ENCODE results near the gene TMEM256. TPM values are rescaled to one million over a fixed set of nuclear protein-coding genes. Genes with fewer than 3 reads are reported as not detected.

TMEM256 gene
- total and polyA plus RNA-seq, 2 of the 8 experiments (the other 6 are each of a cell fraction or from before 2014, with no cell fraction given), result 97.0 to 350 TPM

DNA sequence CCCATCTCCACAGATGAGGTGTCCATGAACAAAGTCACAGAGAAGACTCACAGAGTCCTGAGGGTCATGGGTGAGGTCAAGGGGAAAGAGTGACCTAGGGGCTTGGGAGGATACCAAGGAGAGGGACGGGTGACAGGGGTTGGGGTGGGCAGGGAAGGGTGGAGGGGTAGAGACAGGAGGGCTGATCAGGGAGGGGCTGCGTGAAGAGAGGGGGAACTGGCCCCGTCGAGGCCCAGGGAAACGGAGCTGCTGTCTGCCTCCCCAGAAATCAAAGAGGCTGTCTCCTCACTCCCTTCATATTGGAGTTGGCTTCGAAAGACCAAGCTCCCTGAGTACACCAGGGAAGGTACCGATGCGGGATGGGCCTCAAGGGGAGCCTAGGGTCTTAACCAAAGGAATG lies 48.3 kb downstream of the TMEM256 start:
- no peaks in the 10 kb centered on the region for H3K79me1 ChIP-seq (ENCODE audit: low read depth, low read length)
- no peak overlapping the region; the same call in 1 of the 2 replicates for H2BK12ac ChIP-seq (ENCODE audit: low read depth, low read length)
- H3K23ac ChIP-seq (ENCODE audit: insufficient read length), result no peak overlapping the region
- no peaks in the 10 kb centered on the region for H3K36me3 ChIP-seq (ENCODE audit: control insufficient read depth in 2 of 4, insufficient read depth in 4 of 4, low read length in 3 of 4)
- peaks cover 9% of the 10 kb centered on the region; the same call in 1 of the 2 replicates for H3K23me2 ChIP-seq (ENCODE audit: low read depth, low read length)
- H4K91ac ChIP-seq (replicated peaks; ENCODE audit: insufficient read length, low read length), result no peak overlapping the region
- TF ChIP-seq TCF12 (IDR thresholded peaks at IDR 0.05; ENCODE audit: low read depth, low read length), result no peak
- no peak for TF ChIP-seq CREB1 (IDR thresholded peaks at IDR 0.05)
- no peak for TF ChIP-seq TBP (IDR thresholded peaks at IDR 0.05; ENCODE audit: low read depth, low read length)
- H2BK120ac ChIP-seq (replicated peaks; ENCODE audit: low read depth, low read length), result no peak overlapping the region
- H3K79me2 ChIP-seq (ENCODE audit: control insufficient read depth in 1 of 2, insufficient read depth in 2 of 2, low read length in 2 of 2), result no peaks in the 10 kb centered on the region
- peaks cover 0 to 13% (median 4%) of the 10 kb centered on the region in 4 experiments; a peak in 5 of 7 replicates for H3K4me1 ChIP-seq (replicated peaks in 1 of 4; ENCODE audit: control insufficient read depth in 3 of 4, insufficient read depth in 4 of 4, low read length in 3 of 4)
- H3K9me3 ChIP-seq (ENCODE audit: insufficient read depth in 2 of 2, low read depth in 1 of 2, low read length in 1 of 2), result no peaks in the 10 kb centered on the region
- H4K8ac ChIP-seq (ENCODE audit: extremely low read depth, insufficient read depth, low read length), result no peak overlapping the region
- ChIA-PET CTCF (ENCODE audit: partially characterized antibody) (interaction anchor here (0.6 to 6.5 kb wide), 35 partner anchors 11 to 205 kb away, joined by 3 to 56 read pairs (median 7); partner anchors contain the start of genes ACAP1, CHRNB1, NEURL4 and PLSCR3), POLR2A (ENCODE audit: partially characterized antibody) (interaction anchor here (0.9 to 2.2 kb wide), 13 partner anchors 12 to 147 kb away, joined by 3 to 10 read pairs (median 4); partner anchors contain the start of genes FGF11, NEURL4, POLR2A and SLC35G6)
- H3K27me3 ChIP-seq (replicated peaks in 1 of 4; ENCODE audit: control insufficient read depth in 3 of 4, extremely low read depth in 1 of 4, insufficient read depth in 3 of 4, low read length in 3 of 4), result no peaks in the 10 kb centered on the region
- H2BK5ac ChIP-seq (ENCODE audit: low read depth, low read length), result no peak overlapping the region
- H2BK20ac ChIP-seq (ENCODE audit: low read length), result no peak overlapping the region
- H3K14ac ChIP-seq (ENCODE audit: insufficient read length), result no peak overlapping the region
- no peak overlapping the region for H3K4me3 ChIP-seq (ENCODE audit: extremely low read depth in 1 of 4, insufficient read depth in 2 of 4, low read depth in 3 of 4, low read length in 4 of 4)
- 77% methylated on average over 3 of the region's 8 CpGs; no CpG with 5 or more reads in 1 of the 2 experiments for WGBS, 2 experiments (ENCODE audit: extremely low coverage in 1 of 2, insufficient coverage in 1 of 2, insufficient read length in 1 of 2, insufficient replicate concordance in 2 of 2, low coverage in 1 of 2, low lambda C conversion rate in 2 of 2, missing lambda C conversion rate in 1 of 2)
- no peak overlapping the region for H3K56ac ChIP-seq (replicated peaks; ENCODE audit: insufficient read length, low read depth, low read length)
- no peak overlapping the region; the same call in 1 of the 2 replicates for H2BK15ac ChIP-seq (ENCODE audit: low read length)
- no peaks in the 10 kb centered on the region for H4K20me1 ChIP-seq (replicated peaks in 1 of 2; ENCODE audit: control insufficient read depth in 1 of 2, insufficient read depth in 2 of 2, low read length in 2 of 2)
- H2AK5ac ChIP-seq (ENCODE audit: low read depth, low read length), result 0 out of 2 replicates have a peak overlapping the region, but pooled peaks have one; percentile 53
- H3K18ac ChIP-seq (ENCODE audit: extremely low read depth, low read length), result no peak overlapping the region
- FAIRE-seq (no peak), DNase-seq (ENCODE audit: low read depth in 1 of 2, low spot score in 2 of 2) (no peak)
- no peak overlapping the region for H3K4ac ChIP-seq (replicated peaks; ENCODE audit: insufficient read length, low read depth, low read length)
- H3K4me2 ChIP-seq (ENCODE audit: insufficient read depth in 1 of 2, low read depth in 2 of 2, low read length in 2 of 2), result no peak overlapping the region
- no peak overlapping the region for H3K9ac ChIP-seq (replicated peaks in 1 of 4; ENCODE audit: extremely low read depth in 1 of 4, low read depth in 3 of 4, low read length in 3 of 4)
- no peak overlapping the region for H3K27ac ChIP-seq (ENCODE audit: low read depth, low read length)
- no peak overlapping the region for H4K5ac ChIP-seq (ENCODE audit: insufficient read length, low read depth, low read length)
- H2AFZ ChIP-seq (ENCODE audit: low read length), result no peak overlapping the region

All from H1 (cell line).